Chondrocyte (in vitro differentiated cells): ENCODE data around the gene FSD1L. TPM values are rescaled to one million over a fixed set of nuclear protein-coding genes. Genes with fewer than 3 reads are reported as not detected.

Experiments used
- DNase-seq: peaks from one replicate; pipeline ENCODE4 v3.0.0; 2021; ENCODE audit warnings: mixed read lengths, low spot score
- H3K27ac Mint-ChIP-seq: one replicate; pipeline ENCODE4 v1.8.0; 2021; ENCODE audit warnings: mild to moderate bottlenecking, moderate library complexity, mixed read lengths; ENCODE audit not compliant: unreplicated experiment
- H3K27me3 Mint-ChIP-seq: 2 replicates; pipeline ENCODE4 v1.8.0; 2021; ENCODE audit warnings: low read depth, mixed read lengths
- H3K36me3 Mint-ChIP-seq: 2 replicates; pipeline ENCODE4 v1.8.0; 2021; ENCODE audit warnings: low read depth, mixed read lengths
- H3K4me1 Mint-ChIP-seq: 2 replicates; pipeline ENCODE4 v1.8.0; 2021; ENCODE audit warnings: low read depth, mild to moderate bottlenecking, mixed read lengths
- H3K4me3 Mint-ChIP-seq: one replicate; pipeline ENCODE4 v1.8.0; 2021; ENCODE audit warnings: mild to moderate bottlenecking, moderate library complexity, mixed read lengths; ENCODE audit not compliant: unreplicated experiment
- H3K9me3 Mint-ChIP-seq: 2 replicates; pipeline ENCODE4 v1.8.0; 2021; ENCODE audit warnings: low read depth, mixed read lengths
- CTCF ChIP-seq: fragments of 200-600 bp; sonication (generic); IDR thresholded peaks from 2 replicates; pipeline ENCODE4 v1.5.0; 2021; ENCODE audit warnings: antibody characterized with exemption, mild to moderate bottlenecking, moderate library complexity
- total RNA-seq: library from RNA; stranded (reverse); gene quantifications from 3 replicates; pipeline ENCODE4 v1.2.1, GENCODE V29; 2021

FSD1L gene
- total RNA-seq, 1 donor from 2014 or later, result 5.6 TPM

- no peak overlapping the region for H3K4me3 Mint-ChIP-seq
- no peak overlapping the region for H3K27ac Mint-ChIP-seq
- peaks cover 2% of the 10 kb centered on the region for H3K36me3 Mint-ChIP-seq
- TF ChIP-seq CTCF, result no peak
- H3K9me3 Mint-ChIP-seq, result no peaks in the 10 kb centered on the region
- H3K4me1 Mint-ChIP-seq, result peaks cover 25% of the 10 kb centered on the region
- no peak for DNase-seq
- H3K27me3 Mint-ChIP-seq, result no peaks in the 10 kb centered on the region
These were observed 53.6 kb downstream of the FSD1L start for GRCh38 chr9:105501414-105501813.

- DNase-seq, result no peak
- H3K4me1 Mint-ChIP-seq, result peaks cover 17% of the 10 kb centered on the region
- H3K9me3 Mint-ChIP-seq, result no peaks in the 10 kb centered on the region
- TF ChIP-seq CTCF, result no peak
- H3K27ac Mint-ChIP-seq, result no peak overlapping the region
- no peak overlapping the region for H3K4me3 Mint-ChIP-seq
- H3K36me3 Mint-ChIP-seq, result peaks cover 2% of the 10 kb centered on the region
- no peaks in the 10 kb centered on the region for H3K27me3 Mint-ChIP-seq
These were observed 54.4 kb downstream of the FSD1L start for GRCh38 chr9:105502276-105502675.

GRCh38 chr9:105503881-105504280, 56.0 kb downstream of the FSD1L start:
- Mint-ChIP-seq H3K36me3 (peaks cover 2% of the 10 kb centered on the region), H3K9me3 (no peaks in the 10 kb centered on the region), H3K4me1 (peaks cover 12% of the 10 kb centered on the region), H3K4me3 (no peak overlapping the region), H3K27ac (no peak overlapping the region), H3K27me3 (no peaks in the 10 kb centered on the region)
- no peak for TF ChIP-seq CTCF
- no peak for DNase-seq

- TF ChIP-seq CTCF, result no peak
- Mint-ChIP-seq H3K27me3 (no peaks in the 10 kb centered on the region), H3K9me3 (no peaks in the 10 kb centered on the region), H3K27ac (no peak overlapping the region), H3K36me3 (peaks cover 2% of the 10 kb centered on the region), H3K4me1 (peaks cover 14% of the 10 kb centered on the region), H3K4me3 (no peak overlapping the region)
- no peak for DNase-seq
These were observed 59.4 kb downstream of the FSD1L start for GRCh38 chr9:105507096-105507790.

GRCh38 chr9:105508530-105508929, 60.7 kb downstream of the FSD1L start:
- TF ChIP-seq CTCF, result no peak
- Mint-ChIP-seq H3K27me3 (no peaks in the 10 kb centered on the region), H3K27ac (no peak overlapping the region), H3K9me3 (no peaks in the 10 kb centered on the region), H3K4me1 (peaks cover 14% of the 10 kb centered on the region), H3K4me3 (no peak overlapping the region), H3K36me3 (peaks cover 2% of the 10 kb centered on the region)
- DNase-seq, result no peak
